ENCODE data around the gene PIEZO1.

GRCh38 chr16:88798073-88798472 lies 13.1 kb upstream of the PIEZO1 start:
- no peak for TF ChIP-seq CTCF (IDR thresholded peaks at IDR 0.05; ENCODE audit: low read depth, low read length, poor library complexity, severe bottlenecking)
- TF ChIP-seq EZH2phosphoT487 (IDR thresholded peaks at IDR 0.05; ENCODE audit: borderline replicate concordance, low read length), result no peak

All from DOHH2 (cell line).